Muscle layer of colon (tissue), 2 donors: Measurements from ENCODE around the gene AP1G1.
A peak's percentile ranks its signal among the peaks of the same experiment; 100 is the strongest.

Experiments used
- H3K27ac ChIP-seq: one replicate; pipeline ENCODE4 v1.7.0; 2013; ENCODE audit warnings: low read depth, mild to moderate bottlenecking, low read length, moderate library complexity
- H3K27me3 ChIP-seq, 2 donors: one replicate each; pipeline ENCODE4 v1.7.0; 2013; ENCODE audit warnings: low read length in 2 of 2, mild to moderate bottlenecking in 2 of 2; ENCODE audit not compliant: insufficient read depth in 2 of 2, control insufficient read depth in 1 of 2
- H3K36me3 ChIP-seq: one replicate; pipeline ENCODE4 v1.7.0; 2013; ENCODE audit warnings: mild to moderate bottlenecking, low read length; ENCODE audit not compliant: insufficient read depth
- H3K4me1 ChIP-seq: one replicate; pipeline ENCODE4 v1.7.0; 2013; ENCODE audit warnings: mild to moderate bottlenecking, low read length; ENCODE audit not compliant: insufficient read depth
- H3K4me3 ChIP-seq, 2 donors: one replicate each; pipeline ENCODE4 v1.7.0; 2013; ENCODE audit warnings: low read length in 2 of 2, low read depth in 1 of 2, mild to moderate bottlenecking in 1 of 2, moderate library complexity in 1 of 2
- H3K9ac ChIP-seq: one replicate; pipeline ENCODE4 v1.7.0; 2013; ENCODE audit warnings: low read length
- H3K9me3 ChIP-seq: one replicate; pipeline ENCODE4 v1.7.0; 2013; ENCODE audit warnings: mild to moderate bottlenecking, low read length
- donor health status: abdominal sarcoma.
- donor health status: Adenocarcinoma of cecum.

The AP1G1 gene

GRCh38 chr16:71808593-71809459 lies at the start of gene AP1G1:
AP1G1 (minus strand) TSS chr16:71808834; CDS start chr16:71789479, 19,355 bp downstream.
- H3K27ac ChIP-seq: peak within 1 kb of the TSS; percentile 92
- H3K4me1 ChIP-seq: peaks cover 17% of the 10 kb centered on the region
- H3K4me3 ChIP-seq: peak within 1 kb of the TSS; percentile 88 to 94
- H3K36me3 ChIP-seq: peaks cover 4% of the 10 kb centered on the region
- H3K9ac ChIP-seq: peak within 1 kb of the TSS; percentile 99
- no peaks in the 10 kb centered on the region for H3K27me3 ChIP-seq
- no peaks in the 10 kb centered on the region for H3K9me3 ChIP-seq

GRCh38 chr16:71855937-71856662 lies 47.5 kb upstream of the AP1G1 start:
- Histone ChIP-seq H3K27me3 (no peaks in the 10 kb centered on the region), H3K9me3 (no peaks in the 10 kb centered on the region), H3K4me3 (no peak overlapping the region), H3K4me1 (no peaks in the 10 kb centered on the region), H3K36me3 (peaks cover 37% of the 10 kb centered on the region), H3K9ac (no peak overlapping the region), H3K27ac (no peak overlapping the region)

GRCh38 chr16:71854369-71854948 lies 45.8 kb upstream of the AP1G1 start:
- Histone ChIP-seq H3K4me3 (no peak overlapping the region), H3K9ac (no peak overlapping the region), H3K4me1 (no peaks in the 10 kb centered on the region), H3K27me3 (no peaks in the 10 kb centered on the region), H3K36me3 (peaks cover 40% of the 10 kb centered on the region), H3K9me3 (no peaks in the 10 kb centered on the region), H3K27ac (no peak overlapping the region)

- Histone ChIP-seq H3K9me3 (no peaks in the 10 kb centered on the region), H3K4me1 (no peaks in the 10 kb centered on the region), H3K36me3 (peaks cover 40% of the 10 kb centered on the region), H3K27me3 (no peaks in the 10 kb centered on the region), H3K27ac (no peak overlapping the region), H3K4me3 (no peak overlapping the region), H3K9ac (no peak overlapping the region)
Observed at GRCh38 chr16:71853413-71853812, 44.8 kb upstream of the AP1G1 start.

- H3K4me1 ChIP-seq: peaks cover under 1% of the 10 kb centered on the region
- peaks cover 40% of the 10 kb centered on the region for H3K36me3 ChIP-seq
- no peak overlapping the region for H3K27ac ChIP-seq
- no peaks in the 10 kb centered on the region for H3K9me3 ChIP-seq
- no peak overlapping the region for H3K4me3 ChIP-seq
- no peak overlapping the region for H3K9ac ChIP-seq
- H3K27me3 ChIP-seq: no peaks in the 10 kb centered on the region
Observed at GRCh38 chr16:71852561-71852960, 43.9 kb upstream of the AP1G1 start.

- H3K27ac ChIP-seq: no peak overlapping the region
- peaks cover 40% of the 10 kb centered on the region for H3K36me3 ChIP-seq
- no peaks in the 10 kb centered on the region for H3K9me3 ChIP-seq
- H3K9ac ChIP-seq: no peak overlapping the region
- no peaks in the 10 kb centered on the region for H3K27me3 ChIP-seq
- H3K4me1 ChIP-seq: peaks cover 4% of the 10 kb centered on the region
- H3K4me3 ChIP-seq: no peak overlapping the region
Observed at GRCh38 chr16:71852158-71852557, 43.5 kb upstream of the AP1G1 start.

- Histone ChIP-seq H3K4me3 (no peak overlapping the region), H3K4me1 (peaks cover 8% of the 10 kb centered on the region), H3K9ac (no peak overlapping the region), H3K27me3 (no peaks in the 10 kb centered on the region), H3K9me3 (no peaks in the 10 kb centered on the region), H3K27ac (no peak overlapping the region), H3K36me3 (peaks cover 40% of the 10 kb centered on the region)
Observed at GRCh38 chr16:71851746-71852145, 43.1 kb upstream of the AP1G1 start.

GRCh38 chr16:71848622-71849021 lies 40.0 kb upstream of the AP1G1 start:
- no peak overlapping the region for H3K27ac ChIP-seq
- H3K9ac ChIP-seq: no peak overlapping the region
- no peak overlapping the region for H3K4me3 ChIP-seq
- no peaks in the 10 kb centered on the region for H3K9me3 ChIP-seq
- no peaks in the 10 kb centered on the region for H3K27me3 ChIP-seq
- peaks cover 30% of the 10 kb centered on the region for H3K36me3 ChIP-seq
- H3K4me1 ChIP-seq: peaks cover 13% of the 10 kb centered on the region

- Histone ChIP-seq H3K9ac (peak overlapping the region; percentile 90), H3K9me3 (no peaks in the 10 kb centered on the region), H3K4me3 (peak overlapping the region in 1 of 2 donors; percentile 95), H3K27ac (no peak overlapping the region), H3K27me3 (no peaks in the 10 kb centered on the region), H3K4me1 (peaks cover 13% of the 10 kb centered on the region), H3K36me3 (peaks cover 19% of the 10 kb centered on the region)
Observed at GRCh38 chr16:71847096-71847495, 38.5 kb upstream of the AP1G1 start.

- Histone ChIP-seq H3K4me3 (peak overlapping the region; percentile 89 to 95), H3K27ac (peak overlapping the region; percentile 88), H3K9ac (peak overlapping the region; percentile 90), H3K27me3 (no peaks in the 10 kb centered on the region), H3K36me3 (peaks cover 15% of the 10 kb centered on the region), H3K4me1 (peaks cover 13% of the 10 kb centered on the region), H3K9me3 (no peaks in the 10 kb centered on the region)
Observed at GRCh38 chr16:71846431-71846830, 37.8 kb upstream of the AP1G1 start.

- peak within 1 kb of the TSS; percentile 90 for H3K9ac ChIP-seq
- H3K27ac ChIP-seq: peak within 1 kb of the TSS; percentile 88
- no peaks in the 10 kb centered on the region for H3K9me3 ChIP-seq
- peaks cover 13% of the 10 kb centered on the region for H3K4me1 ChIP-seq
- H3K27me3 ChIP-seq: no peaks in the 10 kb centered on the region
- H3K36me3 ChIP-seq: peaks cover 9% of the 10 kb centered on the region
- peak within 1 kb of the TSS; percentile 89 to 95 for H3K4me3 ChIP-seq
Observed at GRCh38 chr16:71845639-71846430, 37.2 kb upstream of the AP1G1 start, which contains the start of gene ATXN1L. ATXN1L (plus strand) TSS chr16:71845976; CDS start chr16:71849741, 3,765 bp downstream.
